GM12872 (cell line): ENCODE results near the gene ATP8A1.

ENCODE experiments used
- TF ChIP-seq, protein P1 (sequence below): IDR thresholded peaks from 3 replicates; pipeline ENCODE4 v1.5.1; 2011; ENCODE audit warnings: low read depth, mild to moderate bottlenecking, low read length, moderate library complexity; ENCODE audit not compliant: insufficient read depth

Gene ATP8A1

DNA sequence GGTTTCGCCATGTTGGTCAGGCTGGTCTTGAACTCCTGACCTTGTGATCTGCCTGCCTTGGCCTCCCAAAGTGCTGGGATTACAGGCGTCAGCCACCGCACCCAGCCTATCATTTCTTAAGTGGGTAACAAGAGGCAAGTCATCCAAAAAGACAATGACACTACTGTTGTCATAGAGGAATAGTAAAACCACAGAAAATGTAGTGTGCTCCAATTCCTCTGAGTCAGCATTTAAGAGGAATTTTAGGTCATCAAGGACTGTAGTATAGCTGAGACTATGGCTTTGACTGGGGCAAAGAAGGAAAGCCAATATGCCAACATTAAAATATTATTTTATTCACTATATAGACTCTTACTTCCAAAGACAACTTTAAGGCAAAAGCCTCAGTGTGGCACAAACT lies 48.4 kb downstream of the ATP8A1 start:
- TF ChIP-seq, protein P1, sequence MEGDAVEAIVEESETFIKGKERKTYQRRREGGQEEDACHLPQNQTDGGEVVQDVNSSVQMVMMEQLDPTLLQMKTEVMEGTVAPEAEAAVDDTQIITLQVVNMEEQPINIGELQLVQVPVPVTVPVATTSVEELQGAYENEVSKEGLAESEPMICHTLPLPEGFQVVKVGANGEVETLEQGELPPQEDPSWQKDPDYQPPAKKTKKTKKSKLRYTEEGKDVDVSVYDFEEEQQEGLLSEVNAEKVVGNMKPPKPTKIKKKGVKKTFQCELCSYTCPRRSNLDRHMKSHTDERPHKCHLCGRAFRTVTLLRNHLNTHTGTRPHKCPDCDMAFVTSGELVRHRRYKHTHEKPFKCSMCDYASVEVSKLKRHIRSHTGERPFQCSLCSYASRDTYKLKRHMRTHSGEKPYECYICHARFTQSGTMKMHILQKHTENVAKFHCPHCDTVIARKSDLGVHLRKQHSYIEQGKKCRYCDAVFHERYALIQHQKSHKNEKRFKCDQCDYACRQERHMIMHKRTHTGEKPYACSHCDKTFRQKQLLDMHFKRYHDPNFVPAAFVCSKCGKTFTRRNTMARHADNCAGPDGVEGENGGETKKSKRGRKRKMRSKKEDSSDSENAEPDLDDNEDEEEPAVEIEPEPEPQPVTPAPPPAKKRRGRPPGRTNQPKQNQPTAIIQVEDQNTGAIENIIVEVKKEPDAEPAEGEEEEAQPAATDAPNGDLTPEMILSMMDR, result no peak

DNA sequence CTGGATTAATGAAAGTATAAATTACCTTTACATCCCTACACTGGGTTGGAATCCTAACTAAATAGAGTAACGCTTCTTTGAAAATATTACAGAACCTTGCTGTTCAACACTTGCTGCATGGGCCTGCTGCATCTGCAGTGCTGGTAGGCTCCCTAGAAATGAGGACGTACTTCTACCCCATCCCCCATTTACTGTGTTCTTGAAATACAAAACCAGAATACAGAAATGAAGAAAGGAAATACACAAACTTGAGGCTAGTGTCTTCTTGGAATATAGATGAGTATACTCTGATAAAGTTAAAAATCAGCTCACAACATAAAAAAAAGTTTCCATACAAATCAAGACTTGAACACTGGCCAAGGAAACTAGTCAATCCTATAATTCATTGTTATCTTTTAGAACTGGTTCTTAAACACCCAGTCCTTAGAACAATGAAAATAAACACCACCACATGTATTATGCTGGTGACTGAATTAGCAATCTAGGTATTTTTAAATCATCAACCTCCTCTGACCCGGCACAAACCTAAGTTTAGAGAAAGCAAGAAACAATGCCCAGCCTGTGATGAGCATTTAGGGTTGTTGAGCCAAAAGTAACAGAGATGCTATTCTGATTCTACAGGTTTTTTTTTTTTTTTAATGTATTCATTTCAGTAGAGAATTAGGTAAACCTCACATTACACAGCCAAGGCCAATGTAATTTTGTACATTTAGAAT lies 49.7 kb downstream of the ATP8A1 start:
- TF ChIP-seq, protein P1, result no peak

DNA sequence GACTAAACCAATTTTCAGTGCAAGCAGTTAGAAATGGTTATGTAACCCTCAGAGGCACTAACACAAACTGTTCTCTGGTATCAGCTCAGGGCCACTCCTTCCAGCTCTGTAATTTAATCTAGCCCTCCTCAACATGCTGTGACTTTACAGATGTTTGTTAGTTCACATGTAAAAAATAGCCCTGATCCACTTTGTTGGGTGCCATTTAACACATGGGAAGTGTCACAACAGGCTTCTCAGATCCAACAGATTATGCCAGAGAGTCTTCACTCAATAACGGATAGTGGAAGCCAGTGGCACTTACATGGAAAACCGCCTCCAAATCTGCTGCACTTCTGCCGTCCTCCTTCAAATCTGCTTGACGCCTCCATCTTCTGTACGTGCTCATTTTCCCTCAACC lies 51.6 kb downstream of the ATP8A1 start:
- TF ChIP-seq, protein P1, result no peak

DNA sequence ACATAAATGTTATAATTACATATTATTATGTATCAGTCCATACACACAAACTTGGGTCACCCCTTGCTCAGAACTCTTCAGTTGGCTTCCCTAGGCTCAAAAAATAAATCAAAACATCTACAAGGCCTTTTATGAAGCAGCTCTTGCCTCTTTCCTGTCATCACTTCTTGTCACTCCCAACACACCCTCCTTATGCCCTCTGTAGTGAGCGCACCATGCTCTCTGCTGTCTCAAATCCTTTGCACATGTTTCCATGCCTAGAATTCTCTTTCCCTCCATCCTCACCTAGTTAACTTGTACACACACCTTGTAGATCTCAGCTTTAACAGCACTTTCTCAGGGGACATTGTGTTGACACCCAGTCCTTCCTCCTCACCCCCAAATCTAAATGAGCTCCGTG lies 53.0 kb downstream of the ATP8A1 start:
- TF ChIP-seq, protein P1, result no peak

DNA sequence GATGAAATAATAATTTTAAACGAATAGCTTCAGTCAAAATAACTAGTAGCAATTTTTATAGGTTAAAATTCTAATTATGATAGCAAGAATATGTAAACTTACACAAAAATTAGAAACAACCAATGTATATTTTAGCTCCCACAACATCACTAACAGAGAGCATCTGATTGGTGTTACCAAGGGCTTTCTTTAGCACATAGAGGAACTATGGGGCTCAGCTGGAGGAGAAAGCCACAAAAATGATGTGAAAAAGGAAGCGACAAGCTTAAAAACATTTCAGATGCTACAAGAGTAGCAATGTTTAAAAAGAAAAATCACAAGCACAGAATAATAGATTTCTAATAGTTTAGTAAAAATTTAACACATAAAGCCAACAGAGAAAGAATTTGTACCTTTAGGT lies 56.3 kb downstream of the ATP8A1 start:
- TF ChIP-seq, protein P1, result no peak

DNA sequence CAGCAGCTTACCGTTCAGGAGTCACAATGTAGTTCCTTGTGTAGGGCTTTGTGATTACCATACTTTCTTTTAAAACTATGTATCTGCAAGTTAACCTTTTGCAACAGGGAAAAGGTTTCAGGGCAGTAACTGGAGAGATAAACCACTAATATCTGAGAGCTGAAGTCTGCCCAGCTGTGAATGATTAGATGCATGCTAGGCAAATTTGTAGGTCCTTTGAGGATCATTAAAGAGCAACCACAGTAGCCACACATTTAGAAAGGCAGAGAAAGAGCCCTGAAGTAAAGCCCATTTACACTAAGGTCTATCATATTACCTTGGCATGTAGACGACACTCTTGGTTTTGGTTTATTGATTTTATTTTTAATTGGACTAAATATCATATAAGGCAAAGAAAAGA lies 60.0 kb downstream of the ATP8A1 start:
- TF ChIP-seq, protein P1, result no peak

DNA sequence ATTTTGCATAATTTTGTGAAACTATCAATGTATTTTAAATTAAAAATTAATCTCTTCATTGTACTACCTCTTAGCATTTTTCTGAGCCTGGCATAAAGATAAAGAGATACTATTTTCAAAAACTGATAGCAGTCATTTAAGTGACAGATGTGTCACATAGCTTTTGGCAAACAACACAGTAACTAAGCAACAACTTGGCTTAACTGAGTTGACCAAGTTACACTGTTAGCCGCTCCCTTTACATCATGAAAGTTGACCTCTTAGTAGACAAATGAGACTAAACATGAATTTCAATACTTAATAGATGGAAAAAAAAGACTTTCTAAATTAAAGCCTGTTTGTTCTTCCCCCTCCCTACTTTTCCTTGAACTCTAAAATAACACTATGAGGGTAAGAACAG lies 62.0 kb downstream of the ATP8A1 start:
- TF ChIP-seq, protein P1, result no peak
